Activated CD8-positive, alpha-beta memory T cell treated with anti-CD3 and anti-CD28 coated beads for 4 hours (primary cell): ENCODE measurements around the gene OSGEPL1.
"Not testable (repeated sequence)": the region's sequence is repeated elsewhere in the genome, so short reads cannot be mapped to it uniquely, and the experiment has no call there.

ENCODE experiments used
- DNase-seq, 2 donors: peaks; one replicate each; pipeline ENCODE4 v3.0.0-alpha.2; 2020; ENCODE audit warnings: low read depth in 2 of 2

The OSGEPL1 gene

DNA sequence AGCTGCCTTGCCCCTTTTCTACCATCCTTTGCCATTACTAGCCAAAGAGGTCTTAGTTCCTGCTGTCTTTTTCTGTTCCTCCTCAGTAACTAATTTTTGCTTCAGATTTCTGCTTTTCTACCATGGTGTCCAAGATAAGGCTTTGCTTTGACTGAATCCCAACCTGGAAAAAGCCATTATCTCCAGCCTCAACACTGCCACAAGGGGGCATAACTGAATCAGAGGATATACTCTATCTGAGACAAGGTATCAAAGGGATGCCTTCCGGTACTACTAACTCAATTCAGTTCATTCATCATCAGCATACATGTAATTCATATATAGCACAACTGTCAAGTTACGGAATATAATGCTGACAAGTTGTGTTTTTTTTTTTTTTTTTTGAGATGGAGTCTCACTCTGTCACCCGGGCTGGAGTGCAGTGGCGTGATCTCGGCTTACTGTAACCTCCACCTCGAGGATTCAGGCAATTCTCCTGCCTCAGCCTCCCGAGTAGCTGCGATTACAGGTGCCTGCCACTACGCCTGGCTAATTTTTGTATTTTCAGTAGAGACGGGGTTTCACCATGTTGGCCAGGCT, 11.4 kb downstream of the OSGEPL1 start:
- DNase-seq: no peak

DNA sequence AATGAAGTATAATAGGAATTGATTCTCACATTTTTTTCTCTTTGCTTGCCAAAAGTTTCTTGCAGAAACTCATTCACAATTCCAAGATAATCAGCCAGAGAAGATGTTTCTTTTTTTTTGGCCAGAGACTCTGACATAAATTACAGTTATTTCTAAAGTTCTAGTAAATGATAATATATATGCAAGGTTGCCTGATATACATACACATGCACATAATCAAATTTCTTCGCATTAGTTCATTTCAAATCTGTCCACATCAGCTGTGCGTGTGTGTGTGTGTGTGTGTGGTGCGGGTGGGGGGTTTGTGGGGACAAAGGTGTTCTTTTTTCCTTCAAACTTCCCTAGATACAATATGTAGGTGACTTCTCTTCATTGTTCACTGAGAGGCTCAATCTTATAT, 33.2 kb downstream of the OSGEPL1 start:
- no peak for DNase-seq

- no peak for DNase-seq
These were observed 35.7 kb downstream of the OSGEPL1 start for GRCh38 chr2:189726849-189727248.

DNA sequence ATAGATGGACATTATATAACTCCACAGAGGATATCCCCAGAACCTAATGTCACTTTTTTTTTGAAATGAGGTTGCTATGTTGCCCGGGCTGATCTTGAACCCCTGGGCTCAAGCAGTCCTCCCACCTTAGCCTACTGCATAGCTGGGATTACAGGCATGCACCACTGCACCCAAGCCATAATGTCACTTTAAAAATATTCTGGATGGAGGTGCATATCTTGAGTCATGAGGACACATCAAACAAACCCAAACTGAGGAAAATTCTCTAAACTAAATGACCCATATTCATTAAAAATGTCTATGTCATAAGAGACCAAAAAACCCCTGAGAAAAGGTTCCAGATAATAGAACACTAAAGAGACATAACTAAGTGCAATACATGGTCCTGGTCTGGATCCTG, 36.3 kb downstream of the OSGEPL1 start:
- DNase-seq: no peak

DNA sequence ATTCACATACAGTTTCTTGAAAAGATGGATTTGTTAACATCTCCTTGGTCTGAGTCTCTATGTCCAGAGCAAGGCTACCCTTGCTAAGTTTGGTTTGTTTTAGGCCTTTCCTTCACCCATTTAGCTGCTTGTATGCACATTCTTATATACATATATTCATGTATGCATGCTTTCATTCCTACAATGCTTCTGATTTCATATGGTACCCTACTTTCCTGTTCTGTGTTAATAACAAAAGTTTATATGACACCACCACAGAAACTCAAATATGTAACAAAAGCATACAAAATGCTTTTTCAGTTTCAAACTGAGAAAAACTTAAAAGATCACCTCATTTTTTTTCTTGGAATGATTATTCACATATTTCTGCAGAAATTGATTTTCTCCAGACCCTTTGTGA, 39.4 kb downstream of the OSGEPL1 start:
- no peak for DNase-seq

DNA sequence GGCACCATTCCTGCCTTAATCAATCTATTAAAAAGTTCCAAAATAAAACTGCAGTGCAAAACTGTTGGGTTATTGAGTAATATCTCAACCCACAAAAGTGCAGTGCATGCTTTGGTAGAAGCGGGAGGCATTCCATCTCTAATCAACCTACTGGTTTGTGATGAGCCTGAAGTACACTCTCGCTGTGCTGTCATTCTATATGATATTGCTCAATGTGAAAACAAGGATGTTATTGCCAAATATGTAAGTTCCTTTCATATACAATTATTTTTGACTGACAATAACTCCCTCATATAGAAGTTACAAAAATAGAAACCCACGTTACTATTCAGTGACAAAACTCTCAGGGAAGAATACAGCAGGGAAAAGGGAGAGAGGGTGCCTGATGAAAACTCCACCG, 43.0 kb downstream of the OSGEPL1 start:
- no peak for DNase-seq

DNA sequence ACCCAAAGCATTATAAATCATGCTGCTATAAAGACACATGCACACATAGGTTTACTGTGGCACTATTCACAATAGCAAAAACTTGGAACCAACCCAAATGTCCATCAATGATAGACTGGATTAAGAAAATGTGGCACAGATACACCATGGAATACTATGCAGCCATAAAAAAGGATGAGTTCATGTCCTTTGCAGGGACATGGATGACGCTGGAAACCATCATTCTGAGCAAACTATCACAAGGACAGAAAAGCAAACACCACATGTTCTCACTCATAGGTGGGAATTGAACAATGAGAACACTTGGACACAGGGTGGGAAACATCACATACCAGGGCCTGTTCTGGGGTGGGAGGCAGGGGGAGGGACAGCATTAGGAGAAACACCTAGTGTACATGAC, 45.0 kb downstream of the OSGEPL1 start:
- DNase-seq: not testable (repeated sequence)

DNA sequence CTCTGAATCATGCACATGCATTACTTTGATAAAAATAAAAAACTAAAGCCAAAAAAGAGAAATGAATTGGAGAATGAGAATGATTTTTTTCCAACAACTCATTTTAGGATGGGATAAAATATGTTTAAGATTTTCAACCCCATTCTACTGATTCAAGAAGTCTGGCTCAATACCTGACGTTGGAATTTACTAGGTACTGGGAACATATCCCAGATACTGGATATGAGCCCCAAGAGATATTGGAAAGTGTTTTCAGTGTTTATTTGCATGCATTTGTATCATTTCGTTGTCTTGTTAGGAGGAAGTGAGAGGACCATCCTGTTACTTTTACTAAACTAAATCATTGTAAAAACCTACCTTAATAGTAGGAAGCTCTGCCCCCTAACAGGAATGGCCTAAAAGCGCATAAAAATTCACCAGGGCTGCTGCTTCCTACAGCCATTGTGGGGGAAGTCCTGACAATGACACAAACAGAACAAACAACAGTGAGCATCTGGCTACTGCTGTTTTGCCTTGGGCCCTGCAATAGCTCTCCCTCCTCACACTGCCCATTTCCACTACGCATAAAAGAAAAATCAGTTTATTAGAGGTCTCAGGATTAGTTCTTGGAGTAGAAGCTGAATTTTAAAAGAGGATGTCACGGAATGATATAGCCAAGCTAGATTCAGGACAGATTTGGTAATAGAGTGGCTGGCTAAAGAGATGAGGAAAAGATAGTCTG, 52.9 kb downstream of the OSGEPL1 start:
- no peak for DNase-seq

DNA sequence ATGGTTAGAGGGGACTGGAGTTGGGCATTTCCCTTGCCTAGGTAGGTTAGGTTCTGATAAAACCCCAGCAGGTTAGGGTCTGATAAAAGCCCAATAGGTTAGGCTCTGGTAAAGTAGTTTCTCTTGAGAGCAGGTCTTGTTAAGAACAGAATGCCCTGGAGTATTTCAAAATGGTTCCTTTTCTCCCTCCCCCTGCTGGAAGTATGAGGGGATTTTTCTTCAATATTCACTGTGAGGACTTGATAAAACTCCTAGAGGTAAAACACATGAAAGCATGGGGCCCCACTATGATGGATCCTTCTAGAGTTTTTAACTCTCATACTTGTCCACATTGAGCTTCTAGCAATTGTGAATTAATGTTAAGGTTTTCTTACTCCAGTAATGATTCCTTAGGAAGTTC, 60.5 kb downstream of the OSGEPL1 start:
- DNase-seq: no peak

DNA sequence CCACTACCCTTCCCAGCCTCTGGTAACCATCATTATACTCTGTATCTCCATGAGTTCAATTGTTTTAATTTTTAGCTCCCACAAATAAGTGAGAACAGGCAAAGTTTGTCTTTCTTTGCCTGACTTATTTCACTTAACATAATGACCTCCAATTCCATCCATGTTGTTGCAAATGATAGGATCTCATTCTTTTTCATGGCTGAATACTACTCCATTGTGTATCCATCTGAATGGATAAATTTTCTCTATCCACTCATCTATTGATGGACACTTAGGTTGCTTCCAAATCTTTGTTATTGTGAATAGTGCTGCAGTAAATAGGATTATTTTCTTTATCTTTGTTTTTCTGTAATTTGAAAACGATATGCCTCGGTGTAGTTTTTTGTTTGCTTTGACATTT, 61.9 kb downstream of the OSGEPL1 start:
- no peak for DNase-seq

DNA sequence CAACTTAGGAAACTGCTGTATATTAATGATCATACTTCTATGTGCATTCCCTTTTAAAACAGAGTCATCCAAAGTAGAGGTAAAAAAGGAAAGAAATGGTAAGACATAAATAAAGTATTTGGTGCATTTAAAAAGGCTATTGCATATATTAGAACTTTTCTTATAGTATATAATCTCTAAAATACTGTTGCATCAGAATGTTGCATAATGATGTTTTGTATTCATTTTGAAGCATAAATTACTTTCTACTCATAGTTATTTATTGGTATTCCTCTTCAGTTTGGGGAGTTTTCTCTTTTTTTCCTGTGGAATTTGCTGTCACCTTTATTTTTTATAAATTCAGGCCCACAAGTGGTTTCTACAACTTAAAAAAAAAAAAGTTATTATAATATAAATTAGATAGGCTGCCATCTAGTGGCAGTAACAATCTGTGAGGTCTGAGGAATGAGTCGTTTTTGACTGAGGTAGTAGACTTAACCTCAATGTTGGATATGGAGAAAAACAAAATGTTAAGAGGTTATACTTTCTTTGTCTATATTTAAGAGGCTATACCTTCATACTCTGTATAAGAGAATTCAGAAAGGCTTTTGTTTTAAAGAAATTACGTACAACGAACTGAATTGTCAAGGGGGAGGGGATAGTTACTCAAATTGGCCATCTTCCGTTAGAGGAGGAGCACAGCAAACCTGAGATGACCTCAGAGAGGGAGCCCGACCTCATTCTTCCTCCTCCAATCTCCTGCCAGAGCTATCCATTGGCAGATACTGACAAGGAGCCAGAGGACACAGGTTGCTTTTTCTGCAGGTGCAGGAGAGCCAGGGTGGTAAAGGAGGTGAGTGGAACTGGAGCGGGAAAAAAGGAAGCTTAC, 64.3 kb downstream of the OSGEPL1 start:
- DNase-seq: no peak
